Astrocyte (in vitro differentiated cells and primary cell): ENCODE measurements around the gene ZNF408. TPM values are rescaled to one million over a fixed set of nuclear protein-coding genes. Genes with fewer than 3 reads are reported as not detected.
A peak's percentile ranks its signal among the peaks of the same experiment; 100 is the strongest.

Experiments
- DNase-seq: peaks from one replicate; pipeline ENCODE4 v3.0.0-alpha.2; 2010; ENCODE audit warnings: low read depth
- FAIRE-seq: peaks from 2 replicates; lab custom pipeline; 2011; peaks lifted over from hg19 to GRCh38; lab: Jason Lieb, UNC
- H2AFZ ChIP-seq: 2 replicates; pipeline ENCODE4 v1.6.0; 2012; ENCODE audit warnings: low read depth, low read length, inconsistent platforms
- H3K27ac ChIP-seq: 2 replicates; pipeline ENCODE4 v1.5.1; 2011; ENCODE audit warnings: low read depth, low read length, inconsistent platforms
- H3K27me3 ChIP-seq: 2 replicates; pipeline ENCODE4 v1.6.0; 2011; ENCODE audit warnings: low read length, inconsistent platforms; ENCODE audit not compliant: insufficient read depth
- H3K36me3 ChIP-seq: 2 replicates; pipeline ENCODE4 v1.5.1; 2011; ENCODE audit warnings: low read length, inconsistent platforms; ENCODE audit not compliant: insufficient read depth
- H3K4me1 ChIP-seq: 2 replicates; pipeline ENCODE4 v1.5.1; 2011; ENCODE audit warnings: low read length, inconsistent platforms; ENCODE audit not compliant: insufficient read depth
- H3K4me2 ChIP-seq: 2 replicates; pipeline ENCODE4 v1.6.0; 2012; ENCODE audit warnings: low read length, inconsistent platforms
- H3K4me3 ChIP-seq: 2 replicates; pipeline ENCODE4 v1.5.1; 2011; ENCODE audit warnings: low read depth, mild to moderate bottlenecking, low read length, inconsistent platforms; ENCODE audit not compliant: insufficient read depth
- H3K79me2 ChIP-seq: 2 replicates; pipeline ENCODE4 v1.6.0; 2012; ENCODE audit warnings: mild to moderate bottlenecking, low read length, inconsistent platforms; ENCODE audit not compliant: insufficient read depth
- H3K9ac ChIP-seq: 2 replicates; pipeline ENCODE4 v1.6.0; 2012; ENCODE audit warnings: mild to moderate bottlenecking, low read length, inconsistent platforms
- H3K9me3 ChIP-seq: 2 replicates; pipeline ENCODE4 v1.5.1; 2012; ENCODE audit warnings: low read depth, mild to moderate bottlenecking, low read length, inconsistent platforms; ENCODE audit not compliant: insufficient read depth
- H4K20me1 ChIP-seq: 2 replicates; pipeline ENCODE4 v1.6.0; 2012; ENCODE audit warnings: low read length, inconsistent platforms; ENCODE audit not compliant: insufficient read depth
- H3K27ac Mint-ChIP-seq: one replicate; pipeline ENCODE4 v1.8.0; 2021; ENCODE audit warnings: mild to moderate bottlenecking, mixed read lengths; ENCODE audit not compliant: unreplicated experiment
- H3K27me3 Mint-ChIP-seq: one replicate; pipeline ENCODE4 v1.8.0; 2021; ENCODE audit warnings: low read depth, mixed read lengths; ENCODE audit not compliant: unreplicated experiment
- H3K36me3 Mint-ChIP-seq: one replicate; pipeline ENCODE4 v1.8.0; 2021; ENCODE audit warnings: low read depth, mixed read lengths; ENCODE audit not compliant: unreplicated experiment
- H3K4me1 Mint-ChIP-seq: one replicate; pipeline ENCODE4 v1.8.0; 2021; ENCODE audit warnings: low read depth, mixed read lengths; ENCODE audit not compliant: unreplicated experiment
- H3K4me3 Mint-ChIP-seq: one replicate; pipeline ENCODE4 v1.8.0; 2021; ENCODE audit warnings: mild to moderate bottlenecking, moderate library complexity, mixed read lengths; ENCODE audit not compliant: unreplicated experiment
- H3K9me3 Mint-ChIP-seq: one replicate; pipeline ENCODE4 v1.8.0; 2021; ENCODE audit warnings: mild to moderate bottlenecking, mixed read lengths; ENCODE audit not compliant: unreplicated experiment
- CTCF ChIP-seq: IDR thresholded peaks from 2 replicates; pipeline ENCODE4 v1.5.1; 2011; ENCODE audit warnings: low read depth, mild to moderate bottlenecking, inconsistent platforms, low read length, moderate library complexity; ENCODE audit not compliant: insufficient read depth
- EZH2 ChIP-seq: IDR thresholded peaks from 2 replicates; pipeline ENCODE4 v1.6.1; 2012; ENCODE audit warnings: mild to moderate bottlenecking, low read length, inconsistent platforms; ENCODE audit not compliant: insufficient read depth
- total RNA-seq: library from RNA; stranded (reverse); gene quantifications from 2 replicates; pipeline ENCODE4 v1.2.1, GENCODE V29; 2021

Gene ZNF408
- total RNA-seq, 1 donor from 2014 or later = 18.3 TPM

- peaks cover 17% of the 10 kb centered on the region for H3K36me3 Mint-ChIP-seq
- peak overlapping the region; percentile 91 for H3K27ac Mint-ChIP-seq
- FAIRE-seq = no peak
- H3K79me2 ChIP-seq = peaks cover 42% of the 10 kb centered on the region
- peak; percentile 58 for DNase-seq
- H3K27ac ChIP-seq = peak overlapping the region; percentile 43
- H3K4me1 Mint-ChIP-seq = peaks cover 45% of the 10 kb centered on the region
- peaks cover 26% of the 10 kb centered on the region for H4K20me1 ChIP-seq
- H3K27me3 Mint-ChIP-seq = no peaks in the 10 kb centered on the region
- no peak for TF ChIP-seq EZH2
- no peak overlapping the region for H3K4me3 ChIP-seq
- H3K4me3 Mint-ChIP-seq = no peak overlapping the region
- peaks cover 16% of the 10 kb centered on the region for H3K4me1 ChIP-seq
- no peaks in the 10 kb centered on the region for H3K27me3 ChIP-seq
- no peaks in the 10 kb centered on the region for H3K9me3 ChIP-seq
- peaks cover 28% of the 10 kb centered on the region for H3K36me3 ChIP-seq
- H3K4me2 ChIP-seq = no peak overlapping the region
- peak overlapping the region; percentile 23 for H3K9ac ChIP-seq
- H2AFZ ChIP-seq = no peak overlapping the region
- H3K9me3 Mint-ChIP-seq = no peaks in the 10 kb centered on the region
Observed at GRCh38 chr11:46693597-46694012, 7.2 kb upstream of the ZNF408 start.

DNA sequence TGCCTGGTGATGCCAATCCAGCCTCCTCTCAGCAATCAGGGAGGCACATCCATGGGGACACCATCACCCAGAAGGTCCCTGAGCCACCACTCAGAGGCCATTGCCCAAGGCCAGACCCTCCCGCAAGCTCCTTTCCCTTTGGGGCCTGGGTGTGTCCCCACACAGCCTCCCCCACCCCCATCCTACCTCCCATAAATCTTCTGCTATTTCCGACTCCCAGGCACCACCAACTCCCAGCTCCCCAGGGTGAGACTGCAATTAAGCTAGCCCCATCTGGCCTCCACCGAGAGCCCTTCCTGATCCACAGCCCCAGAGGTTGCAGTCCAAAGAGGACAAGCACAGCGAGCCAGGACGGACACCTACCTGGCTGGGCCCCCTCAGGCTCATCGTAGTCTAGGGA lies 6.8 kb upstream of the ZNF408 start:
- Histone ChIP-seq H3K4me3 (no peak overlapping the region), H3K27ac (peak overlapping the region; percentile 43), H3K36me3 (peaks cover 26% of the 10 kb centered on the region), H4K20me1 (peaks cover 26% of the 10 kb centered on the region), H3K9me3 (no peaks in the 10 kb centered on the region), H3K79me2 (peaks cover 45% of the 10 kb centered on the region), H2AFZ (no peak overlapping the region), H3K4me2 (no peak overlapping the region), H3K27me3 (no peaks in the 10 kb centered on the region), H3K9ac (peak overlapping the region; percentile 23), H3K4me1 (peaks cover 20% of the 10 kb centered on the region)
- Mint-ChIP-seq H3K27me3 (no peaks in the 10 kb centered on the region), H3K9me3 (no peaks in the 10 kb centered on the region), H3K4me1 (peaks cover 49% of the 10 kb centered on the region), H3K27ac (peak overlapping the region; percentile 91), H3K36me3 (peaks cover 15% of the 10 kb centered on the region), H3K4me3 (peak overlapping the region; percentile 69)
- TF ChIP-seq EZH2 = no peak
- no peak for TF ChIP-seq CTCF
- FAIRE-seq (no peak), DNase-seq (no peak)

- H3K79me2 ChIP-seq = peaks cover 49% of the 10 kb centered on the region
- peaks cover 24% of the 10 kb centered on the region for H3K4me1 ChIP-seq
- Mint-ChIP-seq H3K27ac (peak overlapping the region; percentile 26), H3K4me3 (peak overlapping the region; percentile 14), H3K4me1 (peaks cover 51% of the 10 kb centered on the region), H3K27me3 (no peaks in the 10 kb centered on the region), H3K36me3 (peaks cover 14% of the 10 kb centered on the region), H3K9me3 (no peaks in the 10 kb centered on the region)
- no peak overlapping the region for H3K4me3 ChIP-seq
- H3K9ac ChIP-seq = no peak overlapping the region
- no peak for TF ChIP-seq EZH2
- TF ChIP-seq CTCF = no peak
- DNase-seq = no peak
- no peak overlapping the region for H3K27ac ChIP-seq
- H4K20me1 ChIP-seq = peaks cover 26% of the 10 kb centered on the region
- peaks cover 24% of the 10 kb centered on the region for H3K36me3 ChIP-seq
- H3K9me3 ChIP-seq = no peaks in the 10 kb centered on the region
- H3K4me2 ChIP-seq = no peak overlapping the region
- H2AFZ ChIP-seq = no peak overlapping the region
- no peaks in the 10 kb centered on the region for H3K27me3 ChIP-seq
- no peak for FAIRE-seq
Observed at GRCh38 chr11:46694607-46695006, 6.2 kb upstream of the ZNF408 start.
